GM19328 (cell line): ENCODE data around the gene EEF2K.

Source experiments
- ATAC-seq: cut with Tn5 transposase; IDR thresholded peaks from one replicate; pipeline ENCODE4 v1.9.1; 2021; ENCODE audit warnings: mild to moderate bottlenecking, moderate library complexity; ENCODE audit not compliant: unreplicated experiment

EEF2K gene

GRCh38 chr16:22314661-22315626 is 108.9 kb downstream of the EEF2K start:
- no peak for ATAC-seq

DNA sequence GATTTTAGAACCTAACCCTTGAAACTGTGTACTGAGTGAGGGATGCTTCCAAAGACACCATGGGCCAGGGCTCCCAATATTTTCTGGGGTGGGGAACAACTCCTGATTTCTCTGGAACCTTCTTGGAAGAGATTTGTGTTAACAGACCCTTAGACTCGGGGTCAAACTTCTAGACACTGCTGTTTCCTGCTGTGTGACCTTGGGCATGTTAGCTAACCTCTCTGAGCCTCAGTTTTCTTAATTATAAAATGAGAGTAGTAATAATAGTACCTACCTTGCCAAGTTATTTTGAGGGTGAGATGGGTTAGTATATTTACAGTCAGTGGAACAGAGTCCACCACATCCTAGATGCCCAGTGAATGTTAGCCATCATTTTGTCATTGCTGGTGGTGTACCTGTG is 109.9 kb downstream of the EEF2K start:
- ATAC-seq: no peak

DNA sequence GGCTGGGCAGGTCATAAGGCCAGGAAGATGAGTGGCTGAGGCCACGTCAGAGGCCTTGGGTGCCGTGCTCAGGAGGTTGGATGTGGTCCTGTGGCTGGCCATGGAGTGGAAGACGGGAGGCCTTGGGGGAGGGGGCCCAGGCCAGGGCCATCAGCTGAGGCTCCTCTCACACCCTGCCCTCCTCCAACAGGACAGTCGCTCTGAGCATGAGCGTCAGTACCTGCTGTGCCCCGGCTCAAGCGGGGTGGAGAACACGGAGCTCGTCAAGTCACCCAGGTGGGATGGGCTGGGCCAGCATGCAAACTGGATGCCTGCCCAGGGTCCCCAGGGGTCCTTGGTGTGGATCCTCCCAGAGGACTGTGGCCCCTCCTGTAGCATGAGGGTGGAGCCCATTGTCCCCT is 110.3 kb downstream of the EEF2K start:
- ATAC-seq: no peak

- no peak for ATAC-seq
These were observed 111.0 kb downstream of the EEF2K start for GRCh38 chr16:22317001-22317530.

- ATAC-seq: no peak
These were observed 111.5 kb downstream of the EEF2K start for GRCh38 chr16:22317625-22318024.

DNA sequence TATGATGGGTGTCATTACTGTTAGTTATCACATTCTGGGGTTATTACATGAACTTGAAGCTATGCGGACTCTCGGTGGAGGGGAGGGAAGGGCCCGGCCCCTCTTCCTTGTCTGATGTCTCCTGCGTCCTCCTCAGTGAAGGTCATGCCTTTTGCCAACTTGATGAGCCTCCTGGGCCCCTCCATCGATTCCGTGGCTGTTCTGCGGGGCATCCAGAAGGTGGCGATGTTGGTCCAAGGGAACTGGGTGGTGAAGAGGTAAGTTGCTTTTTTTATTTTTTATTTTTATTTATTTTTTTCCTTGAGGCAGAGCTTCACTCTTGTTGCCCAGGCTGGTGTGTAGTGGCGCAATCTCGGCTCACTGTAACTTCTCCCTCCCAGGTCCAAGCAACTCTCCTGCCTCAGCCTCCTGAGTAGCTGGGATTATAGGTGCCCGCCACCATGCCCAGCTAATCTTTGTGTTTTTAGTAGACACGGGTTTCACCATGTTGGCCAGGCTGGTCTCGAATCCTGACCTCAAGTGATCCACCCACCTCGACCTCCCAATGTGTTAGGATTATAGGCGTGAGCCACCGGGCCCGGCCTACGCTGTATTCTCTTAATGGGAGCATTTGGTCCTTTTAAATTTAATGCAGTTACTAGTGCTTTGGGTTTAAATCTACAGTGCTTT is 112.7 kb downstream of the EEF2K start:
- ATAC-seq: no peak

DNA sequence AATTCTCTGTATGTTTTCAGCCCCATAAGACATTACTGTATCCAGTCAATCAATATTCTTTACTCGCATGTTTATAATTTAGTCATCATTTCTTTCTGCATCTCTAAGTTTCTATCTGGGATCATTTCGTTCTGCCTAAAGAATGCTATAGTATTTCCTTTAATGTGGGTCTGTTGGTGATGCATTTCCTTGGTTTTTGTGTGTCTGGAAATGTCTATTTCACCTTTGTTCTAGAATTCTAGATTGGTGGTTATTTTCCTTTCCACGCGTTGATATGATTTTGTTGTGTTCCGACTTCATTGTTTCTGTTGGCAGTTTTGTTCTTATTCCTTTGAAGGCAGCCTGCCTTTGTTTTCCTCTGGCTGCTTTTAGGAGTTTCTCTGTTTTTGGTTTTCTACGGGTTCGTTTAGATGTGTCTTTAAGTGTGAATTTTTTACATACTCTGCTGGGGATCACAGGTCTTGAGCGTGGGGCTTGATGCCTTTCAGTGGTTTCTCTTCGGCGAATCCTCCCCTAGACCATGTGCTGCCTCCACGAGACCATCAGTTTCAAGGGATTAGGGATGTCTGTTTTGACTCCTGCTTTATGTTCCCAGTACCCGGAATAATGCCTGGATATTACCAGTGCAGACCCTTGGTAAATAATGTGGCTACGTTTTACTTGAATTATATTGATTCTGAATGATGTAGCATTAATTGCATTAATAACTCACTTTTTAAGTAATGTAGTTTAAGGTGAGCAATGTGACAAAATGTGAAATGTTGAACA is 114.7 kb downstream of the EEF2K start:
- ATAC-seq: no peak

GRCh38 chr16:22321340-22322001 is 115.4 kb downstream of the EEF2K start:
- ATAC-seq: no peak

- no peak for ATAC-seq
These were observed 116.0 kb downstream of the EEF2K start for GRCh38 chr16:22322021-22322471.

- no peak for ATAC-seq
These were observed 116.7 kb downstream of the EEF2K start for GRCh38 chr16:22322741-22323140.

DNA sequence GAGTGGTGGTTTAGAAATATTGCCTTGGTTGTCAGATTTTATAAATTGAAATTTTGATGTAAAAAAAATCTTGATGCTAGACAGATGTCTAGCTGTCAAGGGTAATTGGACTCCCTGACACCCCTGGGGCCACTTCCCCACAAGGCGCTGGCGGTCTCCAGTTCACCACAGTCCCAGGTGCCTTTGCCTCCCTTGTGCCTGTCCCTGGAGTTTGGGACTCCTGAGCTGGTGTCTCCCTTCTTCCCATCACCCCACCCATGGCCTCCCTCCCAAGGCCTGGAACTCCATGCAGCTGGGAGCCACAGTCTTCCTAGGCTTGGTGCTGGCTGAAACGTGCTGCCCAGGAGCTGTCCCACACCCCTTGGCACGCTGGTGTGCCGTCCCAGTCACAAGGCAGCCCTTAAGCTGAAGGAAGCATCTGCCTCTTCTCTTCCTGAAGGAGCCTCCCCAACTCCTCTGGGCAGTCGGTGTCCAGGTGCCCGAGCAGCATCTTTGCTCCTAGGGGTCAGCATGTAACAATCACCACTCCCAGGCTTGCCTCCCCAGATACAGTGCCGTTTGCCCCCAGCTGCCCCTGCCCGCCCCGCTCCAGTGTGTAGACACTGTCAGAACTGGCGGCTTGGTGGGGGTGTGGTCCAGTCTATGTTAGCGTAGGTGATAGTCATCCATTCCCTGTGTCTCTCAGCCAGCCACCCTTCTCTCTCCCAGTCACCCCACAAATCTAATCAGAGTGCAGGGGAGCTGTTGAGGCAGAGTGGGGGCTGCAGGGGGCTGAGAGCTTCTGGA is 117.3 kb downstream of the EEF2K start:
- no peak for ATAC-seq

DNA sequence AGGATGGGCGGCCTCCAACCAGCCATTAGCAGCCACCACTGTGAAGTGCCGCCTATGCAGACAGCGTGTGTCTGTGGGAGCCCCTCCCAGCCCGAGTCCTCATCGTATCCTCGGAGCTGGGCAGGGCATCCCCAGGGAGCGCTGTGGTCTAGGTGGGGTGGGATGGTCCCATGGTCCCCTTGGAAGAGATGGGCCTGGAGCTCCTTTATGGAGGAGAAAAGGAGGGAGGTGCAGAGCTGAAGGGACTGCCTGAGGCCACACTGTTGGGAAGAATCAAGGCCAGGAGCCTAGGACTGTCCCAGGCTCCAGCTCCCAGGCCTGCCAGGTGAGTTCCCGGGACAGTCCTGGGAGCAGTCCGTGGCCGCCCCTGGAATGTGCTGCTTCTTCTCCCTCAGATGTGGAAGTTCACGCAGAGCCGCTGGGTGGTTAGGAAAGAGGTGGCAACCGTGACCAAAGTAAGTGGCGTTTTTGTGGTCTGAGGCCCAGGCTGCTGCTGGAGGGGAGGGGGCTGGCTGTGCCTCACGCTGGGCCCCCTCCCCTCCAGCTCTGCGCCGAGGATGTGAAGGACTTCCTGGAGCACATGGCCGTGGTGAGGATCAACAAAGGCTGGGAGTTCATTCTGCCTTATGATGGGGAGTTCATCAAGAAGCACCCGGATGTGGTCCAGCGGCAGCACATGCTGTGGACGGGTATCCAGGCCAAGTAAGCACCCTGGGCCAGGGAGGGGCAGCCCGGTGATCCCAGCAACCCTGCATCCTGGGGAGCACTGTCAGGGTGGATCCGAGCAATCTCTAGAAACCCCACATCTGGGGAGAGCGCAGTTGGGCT is 118.1 kb downstream of the EEF2K start:
- ATAC-seq: no peak

DNA sequence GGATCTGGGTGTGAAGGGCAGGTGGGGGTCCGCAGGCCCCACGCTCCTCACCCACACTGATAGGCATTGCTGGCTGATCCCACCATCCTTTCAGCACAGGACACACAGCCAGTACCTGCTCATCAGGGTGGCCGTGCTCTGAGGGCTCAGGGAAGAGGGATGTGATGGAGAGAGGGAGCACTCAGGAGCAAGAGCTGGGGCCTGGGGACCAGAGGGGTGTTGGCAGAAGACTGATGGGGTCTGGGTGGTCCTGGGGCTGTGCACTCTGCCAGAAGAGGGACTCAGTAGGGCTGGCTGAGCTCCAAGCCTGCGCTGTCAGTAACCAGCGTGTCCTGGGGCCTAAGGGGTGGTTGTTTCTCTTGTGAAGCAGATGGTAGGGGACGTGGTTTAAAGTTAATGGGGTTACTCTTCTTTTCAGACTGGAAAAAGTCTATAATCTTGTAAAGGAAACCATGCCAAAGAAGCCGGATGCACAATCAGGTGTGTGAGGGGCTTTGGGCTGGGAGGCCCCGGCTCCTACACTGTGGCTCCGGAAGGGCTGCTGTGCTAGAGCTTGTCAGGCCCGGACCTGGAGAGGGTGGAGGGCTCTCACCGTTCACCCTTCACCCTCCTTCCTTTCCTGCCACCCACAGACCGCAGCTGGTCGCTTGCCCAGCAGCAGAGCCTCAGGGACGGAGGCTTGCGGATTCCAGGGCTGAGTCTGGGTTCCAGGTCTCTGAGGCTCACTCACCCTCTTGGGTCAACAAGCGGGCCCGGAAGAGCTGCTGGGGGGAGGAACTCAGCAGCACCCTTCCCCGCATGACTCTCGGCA is 118.9 kb downstream of the EEF2K start:
- no peak for ATAC-seq

DNA sequence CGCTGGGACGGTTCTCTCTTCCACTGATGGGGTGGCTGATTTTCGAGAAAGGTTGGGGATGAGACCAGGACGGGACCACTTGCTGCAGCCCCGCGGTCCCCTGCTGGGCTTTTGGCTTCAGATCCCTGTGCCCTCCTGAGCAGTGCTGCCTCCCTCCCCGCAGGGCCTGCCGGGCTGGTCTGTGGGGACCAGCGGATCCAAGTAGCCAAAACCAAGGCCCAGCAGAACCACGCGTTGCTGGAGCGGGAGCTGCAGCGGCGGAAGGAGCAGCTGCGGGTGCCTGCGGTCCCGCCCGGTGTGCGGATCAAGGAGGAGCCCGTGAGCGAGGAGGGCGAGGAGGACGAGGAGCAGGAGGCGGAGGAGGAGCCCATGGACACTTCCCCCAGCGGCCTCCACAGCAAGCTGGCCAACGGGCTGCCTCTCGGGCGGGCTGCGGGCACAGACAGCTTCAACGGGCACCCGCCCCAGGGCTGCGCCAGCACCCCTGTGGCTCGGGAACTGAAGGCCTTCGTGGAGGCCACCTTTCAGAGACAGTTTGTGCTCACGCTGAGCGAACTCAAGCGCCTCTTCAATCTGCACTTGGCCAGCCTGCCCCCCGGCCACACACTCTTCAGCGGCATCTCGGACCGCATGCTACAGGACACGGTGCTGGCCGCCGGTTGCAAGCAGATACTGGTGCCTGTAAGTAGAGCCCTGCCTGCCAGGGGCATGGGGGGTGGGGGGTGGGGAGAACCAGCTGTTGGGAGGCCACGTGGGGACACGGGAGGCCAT is 119.7 kb downstream of the EEF2K start:
- ATAC-seq: no peak

DNA sequence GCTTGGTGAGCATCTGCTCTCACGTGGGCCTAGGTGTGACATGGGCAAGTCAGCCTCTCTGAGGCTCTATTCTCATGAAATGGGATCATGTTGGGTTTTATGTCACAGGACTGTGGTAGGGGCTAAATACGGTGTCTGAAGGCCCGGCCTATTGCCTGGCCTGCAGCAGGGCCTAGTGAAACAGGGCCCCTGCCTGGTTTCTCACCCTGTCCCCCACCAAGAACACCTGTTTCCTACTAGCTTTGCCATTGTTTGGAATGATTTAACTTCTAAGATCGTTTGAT is 120.2 kb downstream of the EEF2K start:
- ATAC-seq: no peak

DNA sequence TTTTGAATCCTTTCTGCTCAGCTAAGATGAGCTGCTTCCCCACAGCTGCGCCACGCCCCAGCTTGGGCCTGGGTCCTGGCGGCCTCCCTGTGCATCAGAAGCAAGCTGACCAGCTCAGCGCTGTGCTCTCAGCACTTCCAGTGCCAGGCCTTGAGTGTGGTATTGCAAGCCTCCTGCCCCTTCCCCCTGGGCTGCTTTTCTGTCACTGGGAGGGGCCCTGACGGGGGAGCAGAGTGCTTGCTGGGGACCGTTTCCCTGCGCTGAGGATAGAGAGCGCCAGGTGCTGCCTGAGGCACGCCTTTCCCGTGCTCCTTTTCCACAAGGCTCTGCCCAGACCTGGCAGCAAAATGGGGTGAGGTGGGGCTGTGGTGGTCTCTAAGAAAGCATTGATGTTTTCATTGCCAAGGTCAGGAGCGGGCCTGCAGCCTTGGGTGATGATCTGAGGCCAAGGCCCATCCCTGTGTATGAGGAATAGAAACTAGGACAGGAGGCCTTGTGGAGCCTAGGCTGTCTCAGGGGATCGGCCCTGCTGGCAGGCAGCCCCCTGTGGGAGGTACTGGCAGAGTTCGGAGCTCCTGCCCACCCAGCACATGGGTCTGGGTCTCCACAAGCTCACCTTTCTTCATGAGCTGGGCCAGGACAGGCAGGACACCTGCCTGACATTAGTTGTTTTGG is 120.8 kb downstream of the EEF2K start:
- no peak for ATAC-seq

DNA sequence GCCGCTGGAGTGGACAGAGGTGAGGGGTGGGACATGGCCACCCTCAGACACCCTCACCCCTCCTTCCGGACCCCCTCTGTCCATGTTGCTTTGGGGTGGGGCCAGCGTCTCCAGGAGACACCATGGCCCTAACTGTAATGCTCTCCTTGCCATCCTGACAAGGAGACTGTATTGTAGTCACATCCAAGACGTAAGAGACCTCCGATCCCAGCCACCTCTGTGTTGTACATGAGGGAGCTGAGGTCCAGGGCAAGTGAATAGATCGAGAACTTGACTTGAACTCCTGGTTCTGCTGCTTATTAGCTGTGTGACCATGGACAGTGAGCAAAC is 121.3 kb downstream of the EEF2K start:
- no peak for ATAC-seq
